Activated CD8-positive, alpha-beta memory T cell treated with anti-CD3 and anti-CD28 coated beads, Interleukin-2, amount 50 U/mL, for 4 hours (primary cell): ENCODE results near the gene HSPA12A.

Experiments
- DNase-seq: peaks from one replicate; pipeline ENCODE4 v3.0.0-alpha.2; 2020

The HSPA12A gene

GRCh38 chr10:116657863-116658551, 84.4 kb downstream of the HSPA12A start:
- no peak for DNase-seq

- no peak for DNase-seq
Observed at GRCh38 chr10:116656044-116656443, 86.3 kb downstream of the HSPA12A start.

- DNase-seq, result no peak
Observed at GRCh38 chr10:116655568-116655967, 86.8 kb downstream of the HSPA12A start.

GRCh38 chr10:116654816-116655215, 87.5 kb downstream of the HSPA12A start:
- no peak for DNase-seq

- no peak for DNase-seq
Observed at GRCh38 chr10:116653885-116654284, 88.5 kb downstream of the HSPA12A start.

- no peak for DNase-seq
Observed at GRCh38 chr10:116648903-116649302, 93.5 kb downstream of the HSPA12A start.

GRCh38 chr10:116646502-116646901, 95.9 kb downstream of the HSPA12A start:
- no peak for DNase-seq

- no peak for DNase-seq
Observed at GRCh38 chr10:116637830-116638229, 104.5 kb downstream of the HSPA12A start.

GRCh38 chr10:116636976-116637375, 105.4 kb downstream of the HSPA12A start:
- no peak for DNase-seq

- no peak for DNase-seq
Observed at GRCh38 chr10:116636385-116636784, 106.0 kb downstream of the HSPA12A start.

- DNase-seq, result no peak
Observed at GRCh38 chr10:116634126-116634975, 108.0 kb downstream of the HSPA12A start.

- no peak for DNase-seq
Observed at GRCh38 chr10:116633216-116633600, 109.2 kb downstream of the HSPA12A start.

GRCh38 chr10:116632596-116633215, 109.7 kb downstream of the HSPA12A start:
- no peak for DNase-seq

GRCh38 chr10:116631871-116632295, 110.5 kb downstream of the HSPA12A start:
- DNase-seq, result no peak

- no peak for DNase-seq
Observed at GRCh38 chr10:116630020-116630419, 112.3 kb downstream of the HSPA12A start.

- DNase-seq, result no peak
Observed at GRCh38 chr10:116629340-116629739, 113.0 kb downstream of the HSPA12A start.

- no peak for DNase-seq
Observed at GRCh38 chr10:116627386-116627933, 114.9 kb downstream of the HSPA12A start.

GRCh38 chr10:116626815-116627214, 115.6 kb downstream of the HSPA12A start:
- DNase-seq, result no peak

- DNase-seq, result no peak
Observed at GRCh38 chr10:116625845-116626244, 116.5 kb downstream of the HSPA12A start.

- no peak for DNase-seq
Observed at GRCh38 chr10:116621934-116622655, 120.3 kb downstream of the HSPA12A start.

GRCh38 chr10:116621476-116621875, 120.9 kb downstream of the HSPA12A start:
- no peak for DNase-seq
